Muscle of back (tissue), 11 donors: ENCODE data around the gene MED27. TPM values are rescaled to one million over a fixed set of nuclear protein-coding genes. Genes with fewer than 3 reads are reported as not detected.

ENCODE experiments used
- DNase-seq, 3 donors: peaks; one replicate each; pipeline versions ENCODE4 v3.0.0 to v3.0.0-alpha.2; 2013
- polyA plus RNA-seq, 10 donors: library from polyadenylated mRNA; unstranded; fragments of 120-200 nt; gene quantifications; one replicate each; pipeline ENCODE4 v1.2.1, GENCODE V29; 2013; ENCODE audit not compliant: insufficient read length in 10 of 10

The MED27 gene
- polyA plus RNA-seq, 10 donors, result 11.1 to 15.3 (median 12.6) TPM

DNA sequence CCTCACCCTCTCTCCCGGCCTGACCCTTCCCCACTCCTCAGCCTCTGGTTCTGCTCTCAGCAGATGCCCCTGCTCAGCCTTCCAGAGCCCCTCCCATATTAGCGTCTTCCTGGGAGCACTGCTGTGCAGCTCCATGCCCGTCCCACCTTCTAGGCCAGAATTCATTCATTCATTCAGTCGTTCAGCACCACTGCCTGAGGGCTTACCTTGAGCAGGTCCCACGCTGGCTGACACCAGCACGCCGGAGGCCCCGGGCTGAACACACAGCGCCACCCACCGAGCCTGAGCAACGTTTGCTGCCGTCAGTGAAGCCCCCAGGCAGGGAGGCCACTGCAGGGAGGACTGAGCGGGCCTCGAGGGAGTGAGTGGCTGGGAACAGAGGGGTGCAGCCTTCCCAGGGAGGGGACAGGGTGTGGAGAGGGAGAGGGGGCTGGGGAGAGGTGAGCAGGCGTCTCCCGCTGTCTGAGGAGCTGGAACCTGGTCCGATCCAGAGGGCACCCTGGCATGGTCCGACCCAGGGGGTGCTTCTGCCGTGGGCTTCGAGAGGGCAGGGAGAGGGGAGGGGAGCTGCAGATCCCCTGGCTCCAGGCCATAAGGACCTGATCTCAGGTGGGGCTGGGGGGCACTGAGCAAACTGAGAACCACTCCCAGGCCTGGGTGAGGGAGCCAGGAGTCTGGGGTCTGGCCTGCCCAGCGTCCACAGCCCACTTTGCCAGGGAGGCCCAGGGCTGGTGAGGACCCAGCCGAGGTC is 241.0 kb downstream of the MED27 start:
- no peak for DNase-seq

GRCh38 chr9:131837836-131838235 is 241.8 kb downstream of the MED27 start:
- DNase-seq, result no peak

GRCh38 chr9:131837316-131837715 is 242.4 kb downstream of the MED27 start:
- no peak for DNase-seq

- no peak for DNase-seq
Measured at GRCh38 chr9:131836607-131837315, 242.9 kb downstream of the MED27 start.

DNA sequence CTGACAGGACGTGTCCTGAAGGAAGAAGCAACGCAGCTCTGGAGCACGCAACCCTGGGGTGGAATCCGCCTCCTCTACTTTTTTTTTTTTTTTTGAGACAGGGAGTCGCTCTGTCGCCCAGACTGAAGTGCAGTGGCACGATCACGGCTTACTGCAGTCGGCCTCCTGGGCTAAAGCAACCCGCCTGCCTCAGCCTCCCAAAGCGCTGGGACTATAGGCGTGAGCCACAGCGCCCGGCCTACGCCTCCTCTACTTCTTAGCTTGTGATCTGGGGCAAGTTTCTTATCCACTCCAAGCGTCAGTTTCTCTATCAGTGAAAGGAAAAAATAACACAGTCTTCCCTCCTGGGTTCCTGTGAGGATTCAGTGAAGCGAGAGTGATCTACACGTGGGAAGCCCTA is 243.6 kb downstream of the MED27 start:
- no peak for DNase-seq

GRCh38 chr9:131835151-131835910 is 244.3 kb downstream of the MED27 start:
- peak; percentile 58 to 92 (median 73) for DNase-seq

- no peak for DNase-seq
Measured at GRCh38 chr9:131834721-131835120, 244.9 kb downstream of the MED27 start.

- no peak for DNase-seq
Measured at GRCh38 chr9:131833906-131834305, 245.8 kb downstream of the MED27 start.

- DNase-seq, result no peak
Measured at GRCh38 chr9:131833083-131833482, 246.6 kb downstream of the MED27 start.

DNA sequence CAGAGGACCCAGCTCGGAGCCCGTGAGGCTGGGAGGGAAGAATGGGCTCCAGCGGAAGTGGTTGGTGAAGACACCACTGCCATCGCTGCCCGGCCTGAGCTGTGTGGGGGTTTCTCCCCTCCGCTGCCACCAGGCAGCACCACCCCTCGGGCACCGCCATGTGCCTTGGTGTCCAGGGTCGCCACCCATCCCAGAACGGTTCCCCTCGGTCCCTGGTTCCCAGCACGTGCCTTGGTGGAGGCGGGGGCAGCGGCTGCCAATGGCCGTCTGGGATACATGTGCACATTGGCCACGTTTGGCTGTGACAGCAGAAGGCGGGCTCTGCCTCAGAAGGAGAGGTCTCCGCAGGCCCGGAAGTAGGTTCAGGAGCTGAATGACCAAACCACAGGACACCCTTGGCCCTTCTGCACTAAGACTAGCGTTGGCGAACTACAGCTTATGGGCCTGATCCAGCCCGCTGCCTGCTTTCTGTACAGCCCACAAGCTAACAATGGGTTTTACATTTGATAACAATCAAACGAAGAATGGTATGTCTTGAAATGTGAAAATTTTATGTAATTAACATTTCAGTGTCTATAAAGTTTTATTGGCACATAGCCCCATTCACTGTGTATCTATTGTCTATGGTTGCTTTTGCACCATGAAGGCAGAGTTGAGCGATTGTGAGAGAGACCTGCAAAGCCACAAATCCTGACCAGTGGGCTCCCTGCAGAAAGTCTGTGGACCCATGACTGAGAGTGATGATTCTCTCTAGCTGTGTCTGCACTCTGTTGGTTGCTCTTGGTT is 248.1 kb downstream of the MED27 start:
- DNase-seq, result no peak

GRCh38 chr9:131827821-131828369 is 251.8 kb downstream of the MED27 start:
- DNase-seq, result no peak

DNA sequence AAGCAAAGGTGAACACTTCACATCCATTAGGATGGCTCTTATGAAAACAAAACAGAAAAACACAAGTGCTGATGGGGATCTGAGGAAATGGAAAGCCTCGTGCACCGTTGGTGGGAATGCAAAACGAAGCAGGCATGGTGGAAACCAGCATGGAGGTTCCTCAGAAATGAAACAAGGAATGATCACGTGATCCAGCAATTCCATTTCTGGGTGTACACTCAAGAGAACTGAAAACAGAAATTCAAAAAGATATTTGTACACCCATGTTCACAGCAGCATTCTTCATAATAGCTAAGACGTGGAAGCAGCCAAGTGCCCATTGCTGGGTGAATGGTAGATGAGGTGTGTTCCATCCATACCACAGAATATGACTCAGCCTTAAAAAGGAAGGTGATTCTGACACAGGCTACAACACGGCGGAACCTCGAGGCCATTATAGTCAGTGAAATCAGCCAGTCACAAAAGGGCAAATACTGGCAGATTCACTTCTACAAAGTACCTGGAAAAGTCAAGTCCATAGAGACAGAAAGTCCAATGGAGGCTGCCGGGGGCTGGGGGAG is 252.6 kb downstream of the MED27 start:
- DNase-seq, result no peak

DNA sequence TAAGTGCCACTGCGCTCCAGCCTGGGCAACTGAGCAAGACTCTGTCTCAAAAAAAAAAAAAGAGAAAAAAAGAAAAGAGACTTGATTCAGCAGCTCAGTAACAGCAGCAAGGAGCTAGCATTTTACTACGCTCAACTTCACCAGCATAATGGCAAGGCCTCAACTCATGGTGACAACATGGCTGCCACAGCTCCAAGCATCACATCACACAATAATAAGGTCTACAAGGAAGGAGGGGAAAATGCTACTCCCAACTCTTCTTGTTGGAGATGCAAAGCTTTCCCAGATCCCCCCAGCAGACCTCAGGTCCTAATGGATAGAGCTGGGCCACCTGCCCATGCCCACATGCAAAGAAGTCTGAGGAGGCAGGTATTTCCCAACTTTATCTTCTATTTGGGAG is 253.6 kb downstream of the MED27 start:
- DNase-seq, result no peak

DNA sequence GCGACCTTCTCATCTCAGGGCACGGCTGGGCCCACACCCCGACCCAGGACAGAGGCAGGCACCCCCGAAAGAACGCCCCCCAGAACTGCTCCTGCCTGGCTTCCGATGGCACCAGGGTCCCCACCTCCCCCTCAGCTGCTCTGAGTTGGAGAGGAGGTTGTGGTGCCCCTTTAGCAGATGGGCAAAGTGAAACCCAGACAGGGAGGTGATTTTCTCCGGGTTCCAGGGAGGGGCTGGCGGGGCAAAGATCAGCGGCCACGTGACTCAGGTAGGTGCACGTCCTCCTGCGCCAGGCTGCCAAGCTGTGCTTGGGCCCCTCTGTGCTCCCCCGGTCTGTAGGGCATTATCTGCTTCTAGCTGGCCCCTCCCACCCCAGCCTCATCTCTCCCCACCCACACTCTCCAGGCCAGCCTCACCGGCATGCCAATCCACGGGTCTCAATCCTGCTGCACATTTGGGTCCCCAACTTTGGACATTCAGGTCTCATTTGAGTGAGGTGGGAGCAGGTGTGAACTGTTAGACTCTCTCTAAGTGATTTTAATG is 254.6 kb downstream of the MED27 start:
- no peak for DNase-seq

- no peak for DNase-seq
Measured at GRCh38 chr9:131824155-131824594, 255.5 kb downstream of the MED27 start.

DNA sequence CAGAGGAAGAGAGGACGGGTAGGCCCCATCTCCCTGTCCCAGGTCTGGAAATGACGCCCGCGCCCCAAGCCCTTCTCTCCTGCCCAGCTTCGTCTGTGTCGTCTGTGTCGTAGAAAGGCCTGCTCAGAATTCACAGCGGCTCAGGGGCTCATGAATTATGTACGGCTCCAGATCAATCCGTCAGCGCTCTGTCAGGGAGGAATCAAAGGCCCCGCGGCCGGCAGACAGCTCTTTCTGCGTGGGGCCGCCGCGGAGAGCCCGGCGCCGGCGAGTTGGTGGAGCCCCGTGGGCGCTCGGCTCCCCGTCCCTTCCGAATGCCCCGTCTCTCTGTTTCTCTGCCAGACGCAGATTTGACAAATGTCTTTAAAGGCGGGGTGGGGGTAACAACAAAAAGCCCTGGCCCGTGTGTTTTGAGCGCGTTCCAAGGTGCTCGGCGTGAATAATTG is 255.9 kb downstream of the MED27 start:
- DNase-seq, result no peak

- no peak for DNase-seq
Measured at GRCh38 chr9:131818089-131818488, 261.6 kb downstream of the MED27 start.

DNA sequence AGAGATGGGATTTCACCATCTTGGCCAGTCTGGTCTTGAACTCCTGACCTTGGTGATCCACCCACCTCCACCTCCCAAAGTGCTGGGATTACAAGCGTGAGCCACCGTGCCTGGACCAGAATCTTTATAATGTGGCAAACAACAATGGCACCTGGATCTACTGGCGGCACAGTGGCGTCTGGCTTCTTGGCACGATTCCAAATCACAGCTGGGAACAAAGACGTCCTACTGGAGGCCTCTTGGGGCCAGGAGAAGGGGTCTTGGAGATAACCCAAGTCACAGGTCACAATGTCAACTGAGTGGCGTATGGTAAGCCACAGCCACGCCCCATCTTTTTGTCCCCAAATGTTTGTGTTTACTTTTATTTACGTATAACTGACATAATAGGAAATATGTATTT is 262.0 kb downstream of the MED27 start:
- no peak for DNase-seq

DNA sequence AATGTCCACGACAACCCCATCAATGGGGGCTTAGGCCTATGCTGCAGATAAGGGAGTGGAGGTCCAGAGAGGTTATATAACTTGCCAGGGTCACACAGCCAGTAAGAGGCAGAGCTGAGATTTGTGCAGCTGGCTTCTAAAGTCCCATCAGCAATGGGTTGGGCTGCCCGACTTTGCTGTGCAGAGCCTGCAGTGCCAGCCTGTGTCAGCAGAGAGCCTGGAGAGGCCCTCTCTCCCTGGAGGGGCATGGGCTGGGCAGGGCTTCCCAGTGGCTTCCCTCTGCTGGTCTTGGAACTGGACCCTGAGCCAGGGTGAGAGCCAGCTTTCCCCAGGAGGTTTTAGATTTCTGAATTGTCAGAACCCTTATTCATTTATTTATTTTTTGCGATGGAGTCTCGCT is 262.6 kb downstream of the MED27 start:
- no peak for DNase-seq

DNA sequence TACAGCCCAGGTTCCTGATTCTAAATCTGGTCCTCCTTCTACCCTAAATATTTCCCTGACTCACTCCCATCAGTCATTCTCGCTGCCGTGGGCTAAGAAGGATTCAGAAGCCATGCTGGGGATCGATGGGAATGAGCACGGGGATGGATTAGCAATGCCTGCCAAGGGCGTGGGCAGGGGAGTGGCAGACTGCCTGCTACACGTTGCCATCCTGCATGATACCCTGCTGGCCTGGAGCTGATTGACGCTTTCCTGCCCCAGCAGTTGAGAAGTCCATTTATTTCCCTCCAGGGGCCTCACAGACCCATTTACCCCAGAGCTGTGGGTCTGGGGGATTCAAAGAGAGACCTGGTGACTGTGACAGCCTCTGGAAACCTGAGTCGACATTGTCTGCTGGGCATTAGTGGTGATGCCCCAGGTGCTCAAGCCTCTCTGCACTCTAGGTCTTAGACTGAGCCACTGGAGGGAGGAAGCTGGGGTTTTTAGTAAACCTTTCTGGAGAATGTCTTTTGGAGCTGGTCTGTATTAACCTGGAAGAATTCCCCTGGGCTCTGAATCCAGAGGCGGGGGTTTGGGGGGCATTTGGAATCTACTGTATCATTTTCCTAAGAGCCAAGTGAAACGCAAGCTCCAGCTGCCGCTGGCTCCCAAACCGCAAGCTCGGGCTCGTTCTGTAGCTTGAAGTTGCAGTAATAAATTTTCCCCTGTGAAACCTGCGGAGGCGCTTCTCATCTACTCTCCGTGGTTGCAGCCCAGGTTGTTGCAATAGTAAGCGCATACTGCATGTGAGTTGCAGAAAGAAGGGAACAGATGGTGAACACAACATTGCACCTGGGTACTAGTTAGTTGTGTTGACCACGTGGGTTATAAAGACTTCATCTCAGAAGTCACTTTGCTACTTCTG is 263.4 kb downstream of the MED27 start:
- no peak for DNase-seq
